ENCODE measurements around the gene RGS17.

The RGS17 gene

GRCh38 chr6:152983637-152984512 is 147.2 kb downstream of the RGS17 start:
- no peaks in the 10 kb centered on the region for H3K27me3 ChIP-seq (replicated peaks in 2 of 5; ENCODE audit: control insufficient read depth in 4 of 5, insufficient read depth in 5 of 5, low read length in 4 of 5)
- peaks cover 14 to 42% (median 31%) of the 10 kb centered on the region in 4 experiments for H3K4me1 ChIP-seq (ENCODE audit: control extremely low read depth in 1 of 4, control insufficient read depth in 4 of 4, insufficient read depth in 4 of 4, low read length in 3 of 4)
- peak overlapping the region; percentile 80 to 94 for H3K27ac ChIP-seq (ENCODE audit: insufficient read depth in 1 of 2, low read depth in 1 of 2, low read length in 2 of 2, poor library complexity in 1 of 2, severe bottlenecking in 2 of 2)
- no peaks in the 10 kb centered on the region for H3K9me3 ChIP-seq (ENCODE audit: control extremely low read depth in 1 of 5, control insufficient read depth in 4 of 5, insufficient read depth in 2 of 5, low read depth in 1 of 5, low read length in 4 of 5)
- peaks cover 0 to 6% (median 2%) of the 10 kb centered on the region in 4 experiments for H3K36me3 ChIP-seq (ENCODE audit: control insufficient read depth in 4 of 4, insufficient read depth in 4 of 4, low read length in 3 of 4)
- peak; percentile 71 to 86 (median 84) for DNase-seq
- WGBS (ENCODE audit: insufficient coverage), result 1% methylated on average over 35 of the region's 38 CpGs
- peak overlapping the region; percentile 79 to 99 (median 91) for H3K4me3 ChIP-seq (ENCODE audit: control insufficient read depth in 1 of 7, extremely low read depth in 1 of 7, insufficient read depth in 4 of 7, low read depth in 2 of 7, low read length in 6 of 7)
- ChIA-PET CTCF (interaction anchor here (0.7 kb wide), 1 partner anchor 17 kb away, joined by 3 read pairs; no protein-coding TSS in a partner anchor), POLR2A (no interaction called here)

- peak; percentile 98 to 99 (median 99) for DNase-seq
- Histone ChIP-seq H3K4me1 (ENCODE audit: control extremely low read depth in 1 of 4, control insufficient read depth in 4 of 4, insufficient read depth in 4 of 4, low read length in 3 of 4) (peaks cover 14 to 48% (median 31%) of the 10 kb centered on the region in 4 experiments), H3K9me3 (ENCODE audit: control extremely low read depth in 1 of 5, control insufficient read depth in 4 of 5, insufficient read depth in 2 of 5, low read depth in 1 of 5, low read length in 4 of 5) (no peaks in the 10 kb centered on the region), H3K36me3 (ENCODE audit: control insufficient read depth in 4 of 4, insufficient read depth in 4 of 4, low read length in 3 of 4) (peaks cover 0 to 6% (median 2%) of the 10 kb centered on the region in 4 experiments), H3K4me3 (ENCODE audit: control insufficient read depth in 1 of 7, extremely low read depth in 1 of 7, insufficient read depth in 4 of 7, low read depth in 2 of 7, low read length in 6 of 7) (peak within 1 kb of the TSS; percentile 79 to 99 (median 91)), H3K27ac (ENCODE audit: insufficient read depth in 1 of 2, low read depth in 1 of 2, low read length in 2 of 2, poor library complexity in 1 of 2, severe bottlenecking in 2 of 2) (peak within 1 kb of the TSS; percentile 80 to 94), H3K27me3 (replicated peaks in 2 of 5; ENCODE audit: control insufficient read depth in 4 of 5, insufficient read depth in 5 of 5, low read length in 4 of 5) (no peaks in the 10 kb centered on the region)
- CTCF ChIA-PET, result interaction anchor here (0.7 kb wide), 1 partner anchor 18 kb away, joined by 3 read pairs; no protein-coding TSS in a partner anchor
- POLR2A ChIA-PET, result no interaction called here
- WGBS (ENCODE audit: insufficient coverage), result 0% methylated on average over 63 of the region's 66 CpGs
These were observed 148.0 kb downstream of the RGS17 start, which contains the start of gene FBXO5 for GRCh38 chr6:152982904-152983636. Gene FBXO5, minus strand, starts transcription at chr6:152983041. Its CDS starts 82 bp downstream, at chr6:152982959.

DNA sequence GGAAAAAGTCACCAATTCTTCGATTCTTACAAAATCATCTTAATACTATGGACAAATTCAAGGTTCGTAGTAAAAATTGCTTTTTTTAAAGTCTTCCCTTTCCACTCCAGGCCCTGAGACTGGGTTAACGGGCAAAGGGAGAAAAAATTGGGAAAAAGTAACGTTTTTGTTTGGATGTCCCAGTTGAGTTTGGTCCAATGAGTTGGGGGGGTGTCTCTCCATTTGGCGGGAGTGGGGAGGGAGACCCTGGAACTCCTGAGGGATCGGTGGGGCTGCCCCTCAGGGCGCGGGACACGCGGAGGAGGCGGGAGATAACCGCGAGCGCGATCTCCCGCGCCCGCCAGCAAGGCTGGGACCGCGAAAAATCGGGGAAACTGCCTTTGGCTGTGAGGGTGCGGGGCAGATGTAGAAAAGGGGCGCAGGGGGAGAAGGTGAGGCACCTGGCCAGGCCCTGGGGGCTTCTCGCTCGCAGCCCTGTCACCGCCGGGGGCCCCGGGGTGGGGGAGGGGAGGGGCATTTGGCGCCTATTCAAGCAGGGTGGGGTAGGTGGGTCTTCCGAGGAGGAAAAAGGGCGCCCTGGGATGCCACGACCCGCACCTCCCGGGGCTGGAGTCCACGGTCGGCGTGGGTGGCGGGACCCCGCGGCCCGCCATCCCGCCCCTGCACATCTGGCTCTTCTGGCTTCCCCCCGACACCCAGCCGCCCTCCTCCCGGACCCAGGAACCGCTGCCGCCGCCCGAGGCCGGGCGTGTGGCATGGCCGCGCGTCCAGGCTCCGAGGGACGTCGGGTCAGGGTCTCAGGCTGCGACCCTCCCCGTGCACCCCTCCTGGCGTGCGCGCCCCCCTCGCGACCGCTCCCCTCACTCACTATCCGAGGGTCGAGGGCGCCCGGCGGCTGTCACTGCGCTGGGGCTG is 148.8 kb downstream of the RGS17 start:
- no peaks in the 10 kb centered on the region for H3K27me3 ChIP-seq (replicated peaks in 2 of 5; ENCODE audit: control insufficient read depth in 4 of 5, insufficient read depth in 5 of 5, low read length in 4 of 5)
- H3K9me3 ChIP-seq (ENCODE audit: control extremely low read depth in 1 of 5, control insufficient read depth in 4 of 5, insufficient read depth in 2 of 5, low read depth in 1 of 5, low read length in 4 of 5), result no peaks in the 10 kb centered on the region
- POLR2A ChIA-PET, result no interaction called here
- WGBS (ENCODE audit: insufficient coverage), result 11% methylated on average over 48 of the region's 71 CpGs
- H3K4me1 ChIP-seq (ENCODE audit: control extremely low read depth in 1 of 4, control insufficient read depth in 4 of 4, insufficient read depth in 4 of 4, low read length in 3 of 4), result peaks cover 14 to 56% (median 36%) of the 10 kb centered on the region in 4 experiments
- H3K27ac ChIP-seq (ENCODE audit: insufficient read depth in 1 of 2, low read depth in 1 of 2, low read length in 2 of 2, poor library complexity in 1 of 2, severe bottlenecking in 2 of 2), result peak overlapping the region in 1 of 2 experiments; percentile 63
- CTCF ChIA-PET, result no interaction called here
- H3K36me3 ChIP-seq (ENCODE audit: control insufficient read depth in 4 of 4, insufficient read depth in 4 of 4, low read length in 3 of 4), result peaks cover 0 to 6% (median 3%) of the 10 kb centered on the region in 4 experiments
- DNase-seq, result no peak
- H3K4me3 ChIP-seq (ENCODE audit: control insufficient read depth in 1 of 7, extremely low read depth in 1 of 7, insufficient read depth in 4 of 7, low read depth in 2 of 7, low read length in 6 of 7), result peak overlapping the region; percentile 79 to 99 (median 91)

GRCh38 chr6:152981219-152981618 is 149.9 kb downstream of the RGS17 start:
- H3K36me3 ChIP-seq (ENCODE audit: control insufficient read depth in 4 of 4, insufficient read depth in 4 of 4, low read length in 3 of 4), result peaks cover 0 to 8% (median 4%) of the 10 kb centered on the region in 4 experiments
- POLR2A ChIA-PET, result no interaction called here
- CTCF ChIA-PET, result no interaction called here
- H3K4me1 ChIP-seq (ENCODE audit: control extremely low read depth in 1 of 4, control insufficient read depth in 4 of 4, insufficient read depth in 4 of 4, low read length in 3 of 4), result peaks cover 18 to 64% (median 42%) of the 10 kb centered on the region in 4 experiments
- WGBS (ENCODE audit: insufficient coverage), result no CpG with 5 or more reads among the region's 2 CpGs
- H3K27me3 ChIP-seq (replicated peaks in 2 of 5; ENCODE audit: control insufficient read depth in 4 of 5, insufficient read depth in 5 of 5, low read length in 4 of 5), result no peaks in the 10 kb centered on the region
- no peak for DNase-seq
- no peak overlapping the region for H3K27ac ChIP-seq (ENCODE audit: insufficient read depth in 1 of 2, low read depth in 1 of 2, low read length in 2 of 2, poor library complexity in 1 of 2, severe bottlenecking in 2 of 2)
- peak overlapping the region in 1 of 7 experiments; percentile 91 for H3K4me3 ChIP-seq (ENCODE audit: control insufficient read depth in 1 of 7, extremely low read depth in 1 of 7, insufficient read depth in 4 of 7, low read depth in 2 of 7, low read length in 6 of 7)
- H3K9me3 ChIP-seq (ENCODE audit: control extremely low read depth in 1 of 5, control insufficient read depth in 4 of 5, insufficient read depth in 2 of 5, low read depth in 1 of 5, low read length in 4 of 5), result no peaks in the 10 kb centered on the region

DNA sequence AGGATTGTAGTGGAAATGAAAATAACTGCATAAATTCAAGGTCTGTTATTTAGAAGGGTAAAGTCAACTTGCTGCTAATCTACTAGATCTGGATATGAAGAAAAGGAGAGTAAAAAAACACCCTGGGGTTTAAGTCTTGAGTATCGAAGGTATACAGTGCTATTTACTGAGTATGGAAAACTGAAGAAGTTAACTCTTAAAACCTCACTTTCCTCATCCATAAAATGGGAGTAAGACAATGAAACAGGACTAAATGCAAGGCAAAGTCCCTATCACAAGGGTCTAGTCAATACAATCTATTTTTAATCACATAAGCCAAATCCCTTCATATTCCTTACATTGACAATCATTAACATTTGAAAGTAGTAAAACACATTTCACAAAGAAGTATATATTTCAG is 150.4 kb downstream of the RGS17 start:
- Histone ChIP-seq H3K4me3 (ENCODE audit: control insufficient read depth in 1 of 7, extremely low read depth in 1 of 7, insufficient read depth in 4 of 7, low read depth in 2 of 7, low read length in 6 of 7) (peak overlapping the region in 2 of 7 experiments; percentile 19 to 91), H3K4me1 (ENCODE audit: control extremely low read depth in 1 of 4, control insufficient read depth in 4 of 4, insufficient read depth in 4 of 4, low read length in 3 of 4) (peaks cover 18 to 64% (median 45%) of the 10 kb centered on the region in 4 experiments), H3K27ac (ENCODE audit: insufficient read depth in 1 of 2, low read depth in 1 of 2, low read length in 2 of 2, poor library complexity in 1 of 2, severe bottlenecking in 2 of 2) (no peak overlapping the region)

GRCh38 chr6:152979116-152979515 is 152.0 kb downstream of the RGS17 start:
- ChIA-PET CTCF (interaction anchor here (1.2 to 1.9 kb wide), 2 partner anchors 12 to 24 kb away, joined by 4 to 5 read pairs; no protein-coding TSS in a partner anchor), POLR2A (no interaction called here)
- peak overlapping the region in 1 of 2 experiments; percentile 39 for H3K27ac ChIP-seq (ENCODE audit: insufficient read depth in 1 of 2, low read depth in 1 of 2, low read length in 2 of 2, poor library complexity in 1 of 2, severe bottlenecking in 2 of 2)
- no peak overlapping the region for H3K4me3 ChIP-seq (ENCODE audit: control insufficient read depth in 1 of 7, extremely low read depth in 1 of 7, insufficient read depth in 4 of 7, low read depth in 2 of 7, low read length in 6 of 7)
- H3K4me1 ChIP-seq (ENCODE audit: control extremely low read depth in 1 of 4, control insufficient read depth in 4 of 4, insufficient read depth in 4 of 4, low read length in 3 of 4), result peaks cover 13 to 65% (median 44%) of the 10 kb centered on the region in 4 experiments
- H3K36me3 ChIP-seq (ENCODE audit: control insufficient read depth in 4 of 4, insufficient read depth in 4 of 4, low read length in 3 of 4), result peaks cover 0 to 23% (median 7%) of the 10 kb centered on the region in 4 experiments
- H3K9me3 ChIP-seq (ENCODE audit: control extremely low read depth in 1 of 5, control insufficient read depth in 4 of 5, insufficient read depth in 2 of 5, low read depth in 1 of 5, low read length in 4 of 5), result no peaks in the 10 kb centered on the region
- H3K27me3 ChIP-seq (replicated peaks in 2 of 5; ENCODE audit: control insufficient read depth in 4 of 5, insufficient read depth in 5 of 5, low read length in 4 of 5), result no peaks in the 10 kb centered on the region
- no peak for DNase-seq
- WGBS (ENCODE audit: insufficient coverage), result 100% methylated on average over 1 of the region's 1 CpG

More for the DNA sequence above, 150.4 kb downstream of the RGS17 start:
- H3K9me3 ChIP-seq (ENCODE audit: control extremely low read depth in 1 of 5, control insufficient read depth in 4 of 5, insufficient read depth in 2 of 5, low read depth in 1 of 5, low read length in 4 of 5), result no peaks in the 10 kb centered on the region
- no CpG with 5 or more reads among the region's 1 CpG for WGBS (ENCODE audit: insufficient coverage)
- no peak for DNase-seq
- CTCF ChIA-PET, result no interaction called here
- no peaks in the 10 kb centered on the region for H3K27me3 ChIP-seq (replicated peaks in 2 of 5; ENCODE audit: control insufficient read depth in 4 of 5, insufficient read depth in 5 of 5, low read length in 4 of 5)
- H3K36me3 ChIP-seq (ENCODE audit: control insufficient read depth in 4 of 4, insufficient read depth in 4 of 4, low read length in 3 of 4), result peaks cover 0 to 9% (median 4%) of the 10 kb centered on the region in 4 experiments
- POLR2A ChIA-PET, result no interaction called here
